ENCODE measurements around the gene ITGA2B. TPM values are rescaled to one million over a fixed set of nuclear protein-coding genes. Genes with fewer than 3 reads are reported as not detected.

The ITGA2B gene
- total and polyA plus RNA-seq, 4 donors: 1.4 to 9.2 (median 4.2) TPM

- DNase-seq (peak; percentile 57 to 70 (median 70)), ATAC-seq (ENCODE audit: insufficient read depth, low FRiP score) (no peak)
- peak overlapping the region in 1 of 2 donors; percentile 9 for H3K9ac ChIP-seq (ENCODE audit: insufficient read depth in 1 of 2, low read length in 2 of 2)
- H3K4me1 ChIP-seq (ENCODE audit: control insufficient read depth in 5 of 5, insufficient read depth in 5 of 5, low read length in 5 of 5): peaks cover 0 to 30% (median 9%) of the 10 kb centered on the region in 5 donors
- no peak overlapping the region for H3K27ac ChIP-seq (ENCODE audit: low read depth in 1 of 2, low read length in 1 of 2)
- TF ChIP-seq CTCF (IDR thresholded peaks at IDR 0.05; ENCODE audit: control extremely low read depth, extremely low read depth): no peak
- no peaks in the 10 kb centered on the region for H3K9me3 ChIP-seq (ENCODE audit: control insufficient read depth in 4 of 4, insufficient read depth in 3 of 4, low read length in 3 of 4)
- H3K4me3 ChIP-seq: no peak overlapping the region
- H3K36me3 ChIP-seq (ENCODE audit: control insufficient read depth in 4 of 4, insufficient read depth in 4 of 4, low read length in 4 of 4): peaks cover 0 to 3% (median 0%) of the 10 kb centered on the region in 4 donors
- H3K27me3 ChIP-seq (ENCODE audit: control insufficient read depth in 3 of 3, insufficient read depth in 3 of 3, low read length in 2 of 3): peaks cover 0 to 3% (median 0%) of the 10 kb centered on the region in 3 donors
- WGBS, 2 donors: 48 to 58% methylated on average over 10 to 11 of the region's 11 CpGs
Observed at GRCh38 chr17:44361292-44362260, 27.9 kb downstream of the ITGA2B start.

GRCh38 chr17:44360826-44361225, 28.6 kb downstream of the ITGA2B start:
- 67 to 81% methylated on average over 5 of the region's 5 CpGs for WGBS, 2 donors
- ATAC-seq (ENCODE audit: insufficient read depth, low FRiP score) (no peak), DNase-seq (peak; percentile 79 to 82 (median 80))
- peak overlapping the region in 1 of 2 donors; percentile 9 for H3K9ac ChIP-seq (ENCODE audit: insufficient read depth in 1 of 2, low read length in 2 of 2)
- no peak for TF ChIP-seq CTCF (IDR thresholded peaks at IDR 0.05; ENCODE audit: control extremely low read depth, extremely low read depth)
- H3K4me1 ChIP-seq (ENCODE audit: control insufficient read depth in 5 of 5, insufficient read depth in 5 of 5, low read length in 5 of 5): peaks cover 0 to 30% (median 9%) of the 10 kb centered on the region in 5 donors
- H3K27me3 ChIP-seq (ENCODE audit: control insufficient read depth in 3 of 3, insufficient read depth in 3 of 3, low read length in 2 of 3): no peaks in the 10 kb centered on the region
- H3K4me3 ChIP-seq: no peak overlapping the region
- peaks cover 0 to 3% (median 0%) of the 10 kb centered on the region in 4 donors for H3K36me3 ChIP-seq (ENCODE audit: control insufficient read depth in 4 of 4, insufficient read depth in 4 of 4, low read length in 4 of 4)
- no peak overlapping the region for H3K27ac ChIP-seq (ENCODE audit: low read depth in 1 of 2, low read length in 1 of 2)
- no peaks in the 10 kb centered on the region for H3K9me3 ChIP-seq (ENCODE audit: control insufficient read depth in 4 of 4, insufficient read depth in 3 of 4, low read length in 3 of 4)

GRCh38 chr17:44360144-44360533, 29.3 kb downstream of the ITGA2B start:
- no peak for TF ChIP-seq CTCF (IDR thresholded peaks at IDR 0.05; ENCODE audit: control extremely low read depth, extremely low read depth)
- Histone ChIP-seq H3K4me1 (ENCODE audit: control insufficient read depth in 5 of 5, insufficient read depth in 5 of 5, low read length in 5 of 5) (peaks cover 0 to 30% (median 9%) of the 10 kb centered on the region in 5 donors), H3K4me3 (no peak overlapping the region), H3K27me3 (ENCODE audit: control insufficient read depth in 3 of 3, insufficient read depth in 3 of 3, low read length in 2 of 3) (no peaks in the 10 kb centered on the region), H3K36me3 (ENCODE audit: control insufficient read depth in 4 of 4, insufficient read depth in 4 of 4, low read length in 4 of 4) (peaks cover 0 to 3% (median 0%) of the 10 kb centered on the region in 4 donors), H3K9ac (ENCODE audit: insufficient read depth in 1 of 2, low read length in 2 of 2) (no peak overlapping the region), H3K9me3 (ENCODE audit: control insufficient read depth in 4 of 4, insufficient read depth in 3 of 4, low read length in 3 of 4) (no peaks in the 10 kb centered on the region), H3K27ac (ENCODE audit: low read depth in 1 of 2, low read length in 1 of 2) (no peak overlapping the region)
- no peak for ATAC-seq (ENCODE audit: insufficient read depth, low FRiP score)
- WGBS, 2 donors: 57 to 60% methylated on average over 6 of the region's 6 CpGs
- no peak for DNase-seq
